ENCODE data around the gene EEF2K.
"Not testable (repeated sequence)": the region's sequence is repeated elsewhere in the genome, so short reads cannot be mapped to it uniquely, and the experiment has no call there.

Gene EEF2K

DNA sequence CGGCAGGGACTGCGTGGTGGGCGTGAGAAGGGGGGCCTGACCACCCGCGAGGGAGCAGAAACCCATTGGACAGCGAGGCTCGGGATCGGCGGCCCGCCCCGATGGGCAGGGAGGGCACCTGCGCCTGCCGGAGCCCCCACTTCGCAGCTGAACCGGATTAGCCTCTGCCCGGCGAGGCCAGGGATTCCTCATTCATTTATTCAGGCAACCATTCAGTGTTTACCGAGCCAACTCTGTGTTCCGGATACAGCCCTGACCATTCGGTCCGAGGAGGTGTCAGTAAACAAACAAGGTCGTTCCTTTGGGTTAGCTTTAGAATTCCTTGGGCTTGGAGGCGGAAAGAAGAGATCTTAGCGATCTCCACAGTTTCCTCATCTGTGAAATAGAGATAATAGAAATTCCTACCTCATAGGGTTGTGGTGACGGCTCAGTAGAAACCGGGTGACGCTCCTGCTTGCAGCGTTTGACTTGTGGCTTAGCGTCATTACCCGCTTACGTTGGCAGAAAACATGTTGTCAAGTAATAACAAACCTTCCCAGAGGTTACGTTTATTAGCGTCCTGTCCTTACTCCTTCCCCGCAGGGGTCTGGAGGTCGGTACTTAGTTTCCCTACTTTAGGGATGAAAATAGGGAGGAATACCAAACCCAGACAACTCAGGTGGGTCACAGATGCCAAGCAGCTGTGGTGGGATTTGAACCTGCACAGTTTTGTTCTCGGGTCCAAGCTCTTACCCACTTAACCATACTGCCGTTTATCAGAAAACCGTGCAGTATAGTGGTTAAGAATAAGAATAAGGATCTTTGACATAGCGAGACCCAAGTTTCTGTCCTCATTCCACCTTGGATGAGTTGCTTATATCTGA lies 92.0 kb downstream of the EEF2K start:
- H3K4me3 ChIP-seq (ENCODE audit: low read depth, low read length), result peak overlapping the region; percentile 98
- no peaks in the 10 kb centered on the region for H3K27me3 ChIP-seq (ENCODE audit: insufficient read depth, low read depth, severe bottlenecking)
- H3K27ac ChIP-seq, result peak overlapping the region; percentile 90
- no peaks in the 10 kb centered on the region for H3K9me3 ChIP-seq (ENCODE audit: severe bottlenecking)
- peak; percentile 73 for DNase-seq
- peaks cover 39% of the 10 kb centered on the region for H3K36me3 ChIP-seq
- TF ChIP-seq, protein P1, sequence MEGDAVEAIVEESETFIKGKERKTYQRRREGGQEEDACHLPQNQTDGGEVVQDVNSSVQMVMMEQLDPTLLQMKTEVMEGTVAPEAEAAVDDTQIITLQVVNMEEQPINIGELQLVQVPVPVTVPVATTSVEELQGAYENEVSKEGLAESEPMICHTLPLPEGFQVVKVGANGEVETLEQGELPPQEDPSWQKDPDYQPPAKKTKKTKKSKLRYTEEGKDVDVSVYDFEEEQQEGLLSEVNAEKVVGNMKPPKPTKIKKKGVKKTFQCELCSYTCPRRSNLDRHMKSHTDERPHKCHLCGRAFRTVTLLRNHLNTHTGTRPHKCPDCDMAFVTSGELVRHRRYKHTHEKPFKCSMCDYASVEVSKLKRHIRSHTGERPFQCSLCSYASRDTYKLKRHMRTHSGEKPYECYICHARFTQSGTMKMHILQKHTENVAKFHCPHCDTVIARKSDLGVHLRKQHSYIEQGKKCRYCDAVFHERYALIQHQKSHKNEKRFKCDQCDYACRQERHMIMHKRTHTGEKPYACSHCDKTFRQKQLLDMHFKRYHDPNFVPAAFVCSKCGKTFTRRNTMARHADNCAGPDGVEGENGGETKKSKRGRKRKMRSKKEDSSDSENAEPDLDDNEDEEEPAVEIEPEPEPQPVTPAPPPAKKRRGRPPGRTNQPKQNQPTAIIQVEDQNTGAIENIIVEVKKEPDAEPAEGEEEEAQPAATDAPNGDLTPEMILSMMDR (IDR thresholded peaks at IDR 0.05; ENCODE audit: low read depth, low read length), result no peak

DNA sequence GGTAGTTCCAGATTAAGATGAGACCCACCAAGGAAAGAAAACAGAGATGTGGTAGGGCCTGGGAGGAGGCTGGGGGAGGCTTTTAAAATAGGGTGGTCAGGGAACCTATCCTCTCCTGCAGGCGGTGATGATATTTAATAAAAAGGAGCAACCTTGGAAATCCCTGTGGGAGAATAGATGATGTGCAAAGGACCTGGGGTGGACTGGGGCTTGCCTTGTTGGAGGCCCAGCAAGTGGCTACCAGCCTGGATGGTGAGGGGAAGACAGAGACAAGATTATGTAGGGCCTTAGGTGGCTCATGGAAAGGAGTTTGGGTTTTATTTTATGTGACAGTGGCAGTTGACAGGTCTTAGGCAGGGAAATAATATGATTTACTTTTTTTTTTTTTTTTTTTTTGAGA lies 93.0 kb downstream of the EEF2K start:
- Histone ChIP-seq H3K27ac (no peak overlapping the region), H3K4me3 (ENCODE audit: low read depth, low read length) (no peak overlapping the region)
- TF ChIP-seq, protein P1 (IDR thresholded peaks at IDR 0.05; ENCODE audit: low read depth, low read length), result no peak

DNA sequence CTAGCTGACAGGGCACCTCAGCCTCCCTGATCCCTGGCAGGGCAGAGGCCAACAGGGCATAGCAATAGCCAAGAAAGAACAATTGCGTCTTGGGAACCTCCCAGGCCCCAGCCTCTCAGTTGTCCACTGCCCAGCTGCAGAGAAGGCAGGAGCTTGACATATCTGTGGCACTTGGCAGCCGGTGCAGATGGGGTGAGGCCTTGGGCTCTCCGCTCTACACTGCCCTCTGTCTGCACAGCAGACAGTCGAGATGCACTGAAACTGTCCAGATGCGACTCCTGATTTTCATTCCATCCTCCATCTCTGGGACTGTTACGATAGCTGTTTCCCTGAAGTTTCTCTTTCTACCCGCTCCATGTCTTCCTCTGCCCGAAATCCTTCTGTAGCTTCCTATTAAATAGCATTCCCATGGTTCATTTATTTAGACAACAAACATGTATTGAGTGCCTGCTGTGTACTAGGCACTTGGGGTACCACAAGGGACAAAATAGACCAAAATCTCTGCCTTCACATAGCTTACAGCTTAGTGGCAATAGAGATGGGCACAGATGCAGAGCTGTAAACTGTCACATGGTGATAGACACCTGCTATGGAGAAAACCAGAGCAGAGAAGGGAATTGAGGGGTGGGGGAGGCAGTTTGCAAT lies 94.5 kb downstream of the EEF2K start:
- peak; percentile 66 for DNase-seq
- Histone ChIP-seq H3K27me3 (ENCODE audit: insufficient read depth, low read depth, severe bottlenecking) (no peaks in the 10 kb centered on the region), H3K9me3 (ENCODE audit: severe bottlenecking) (no peaks in the 10 kb centered on the region), H3K27ac (no peak overlapping the region), H3K4me3 (ENCODE audit: low read depth, low read length) (no peak overlapping the region), H3K36me3 (peaks cover 61% of the 10 kb centered on the region)
- TF ChIP-seq, protein P1 (IDR thresholded peaks at IDR 0.05; ENCODE audit: low read depth, low read length), result peak; percentile 87

More for the DNA sequence above, 93.0 kb downstream of the EEF2K start:
- Histone ChIP-seq H3K27me3 (ENCODE audit: insufficient read depth, low read depth, severe bottlenecking) (no peaks in the 10 kb centered on the region), H3K9me3 (ENCODE audit: severe bottlenecking) (no peaks in the 10 kb centered on the region), H3K36me3 (peaks cover 46% of the 10 kb centered on the region)
- DNase-seq, result no peak

GRCh38 chr16:22301423-22301822 lies 95.3 kb downstream of the EEF2K start:
- not testable (repeated sequence) for DNase-seq; H3K27ac ChIP-seq; H3K9me3 ChIP-seq (ENCODE audit: severe bottlenecking); H3K27me3 ChIP-seq (ENCODE audit: insufficient read depth, low read depth, severe bottlenecking); H3K4me3 ChIP-seq (ENCODE audit: low read depth, low read length)
- peaks cover 70% of the 10 kb centered on the region for H3K36me3 ChIP-seq

GRCh38 chr16:22302776-22303363 lies 96.8 kb downstream of the EEF2K start:
- peaks cover 77% of the 10 kb centered on the region for H3K36me3 ChIP-seq
- H3K27me3 ChIP-seq (ENCODE audit: insufficient read depth, low read depth, severe bottlenecking), result no peaks in the 10 kb centered on the region
- no peak for DNase-seq
- H3K4me3 ChIP-seq (ENCODE audit: low read depth, low read length), result no peak overlapping the region
- TF ChIP-seq, protein P1 (IDR thresholded peaks at IDR 0.05; ENCODE audit: low read depth, low read length), result no peak
- no peak overlapping the region for H3K27ac ChIP-seq
- no peaks in the 10 kb centered on the region for H3K9me3 ChIP-seq (ENCODE audit: severe bottlenecking)

DNA sequence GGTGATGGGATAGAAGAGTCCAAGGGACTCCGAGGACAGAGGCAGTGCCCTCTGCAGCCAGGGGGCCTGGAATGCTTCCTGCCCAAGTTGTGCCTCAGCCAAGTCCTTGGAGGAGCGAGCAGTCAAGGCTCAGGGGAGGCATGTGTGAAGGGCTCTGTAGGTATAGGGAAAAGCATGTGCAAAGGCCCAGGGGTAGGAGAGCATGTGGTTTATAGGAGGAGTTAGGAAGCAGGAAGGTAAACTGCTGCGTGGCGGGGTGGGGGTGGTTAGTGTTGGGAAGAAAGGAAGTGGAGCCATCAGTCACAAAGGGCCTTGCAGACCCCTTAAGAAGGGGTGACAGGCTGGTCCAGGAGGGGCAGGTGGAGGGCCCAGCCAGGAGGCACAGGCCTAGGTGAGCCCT lies 98.3 kb downstream of the EEF2K start:
- TF ChIP-seq, protein P1 (IDR thresholded peaks at IDR 0.05; ENCODE audit: low read depth, low read length), result no peak
- DNase-seq, result no peak
- no peak overlapping the region for H3K27ac ChIP-seq
- H3K36me3 ChIP-seq, result peaks cover 79% of the 10 kb centered on the region
- H3K4me3 ChIP-seq (ENCODE audit: low read depth, low read length), result no peak overlapping the region
- no peaks in the 10 kb centered on the region for H3K27me3 ChIP-seq (ENCODE audit: insufficient read depth, low read depth, severe bottlenecking)
- no peaks in the 10 kb centered on the region for H3K9me3 ChIP-seq (ENCODE audit: severe bottlenecking)

Measured in WERI-Rb-1 (cell line).